Measurements from ENCODE around the gene HNMT.

The HNMT gene

DNA sequence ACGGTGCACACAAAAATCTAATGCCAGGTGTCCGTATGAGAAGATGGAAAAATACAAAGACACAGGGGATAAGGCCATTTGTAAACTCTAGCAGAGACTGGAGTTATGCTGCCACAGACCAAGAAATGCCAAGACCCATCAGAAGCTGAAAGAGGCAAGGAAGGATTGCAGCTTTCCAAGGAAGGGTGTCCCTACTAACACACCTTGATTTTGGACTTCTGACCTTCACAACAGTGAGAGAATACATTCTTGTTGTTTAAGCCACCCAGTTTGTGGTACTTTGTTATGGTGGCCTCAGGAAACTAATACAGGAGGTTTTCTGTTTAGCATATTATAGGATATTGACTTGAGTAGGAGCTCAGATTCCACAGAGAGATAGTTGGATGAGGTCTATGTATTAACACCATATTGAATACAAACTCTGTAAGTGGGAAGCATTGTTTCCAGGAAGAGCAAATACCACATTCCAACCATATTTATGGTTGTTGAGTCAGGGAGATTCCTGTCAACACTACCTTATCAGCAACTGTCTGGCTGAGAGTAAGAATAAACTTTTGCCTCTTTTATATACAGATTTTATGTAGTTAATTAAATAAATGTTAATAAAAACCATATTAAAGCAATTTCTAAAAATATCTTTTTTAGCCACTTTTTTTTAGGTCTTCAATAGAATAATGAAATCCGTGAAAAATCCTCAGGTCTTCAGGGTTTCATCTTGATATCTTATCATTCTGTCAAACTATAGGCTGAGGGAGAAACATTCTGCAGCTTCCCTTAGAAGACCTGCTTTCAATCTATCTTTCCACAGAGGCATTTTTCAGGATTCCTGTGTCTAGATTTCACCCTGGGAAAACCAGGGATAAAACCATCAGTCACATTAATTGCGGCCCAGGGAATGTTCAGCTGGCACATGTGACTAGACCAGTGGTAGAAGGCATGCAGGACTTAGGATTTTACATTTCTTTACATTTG is 35.4 kb upstream of the HNMT start:
- no peak for TF ChIP-seq EZH2phosphoT487 (IDR thresholded peaks at IDR 0.05; ENCODE audit: borderline replicate concordance)
- TF ChIP-seq, protein P1, sequence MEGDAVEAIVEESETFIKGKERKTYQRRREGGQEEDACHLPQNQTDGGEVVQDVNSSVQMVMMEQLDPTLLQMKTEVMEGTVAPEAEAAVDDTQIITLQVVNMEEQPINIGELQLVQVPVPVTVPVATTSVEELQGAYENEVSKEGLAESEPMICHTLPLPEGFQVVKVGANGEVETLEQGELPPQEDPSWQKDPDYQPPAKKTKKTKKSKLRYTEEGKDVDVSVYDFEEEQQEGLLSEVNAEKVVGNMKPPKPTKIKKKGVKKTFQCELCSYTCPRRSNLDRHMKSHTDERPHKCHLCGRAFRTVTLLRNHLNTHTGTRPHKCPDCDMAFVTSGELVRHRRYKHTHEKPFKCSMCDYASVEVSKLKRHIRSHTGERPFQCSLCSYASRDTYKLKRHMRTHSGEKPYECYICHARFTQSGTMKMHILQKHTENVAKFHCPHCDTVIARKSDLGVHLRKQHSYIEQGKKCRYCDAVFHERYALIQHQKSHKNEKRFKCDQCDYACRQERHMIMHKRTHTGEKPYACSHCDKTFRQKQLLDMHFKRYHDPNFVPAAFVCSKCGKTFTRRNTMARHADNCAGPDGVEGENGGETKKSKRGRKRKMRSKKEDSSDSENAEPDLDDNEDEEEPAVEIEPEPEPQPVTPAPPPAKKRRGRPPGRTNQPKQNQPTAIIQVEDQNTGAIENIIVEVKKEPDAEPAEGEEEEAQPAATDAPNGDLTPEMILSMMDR (conservative IDR thresholded peaks at IDR 0.05; ENCODE audit: low read length), result no peak
- H3K79me2 ChIP-seq (ENCODE audit: insufficient read depth, low read length), result no peaks in the 10 kb centered on the region
- no peaks in the 10 kb centered on the region for H3K9me2 ChIP-seq (replicated peaks; ENCODE audit: low read depth, low read length)
- H3F3A ChIP-seq (ENCODE audit: low read depth), result no peaks in the 10 kb centered on the region
- H3K4me2 ChIP-seq (ENCODE audit: low read depth, low read length, poor library complexity, severe bottlenecking), result no peak overlapping the region
- H3K4me3 ChIP-seq (ENCODE audit: low read length, poor library complexity, severe bottlenecking), result no peak overlapping the region
- no peaks in the 10 kb centered on the region for H3K4me1 ChIP-seq (ENCODE audit: insufficient read depth, low read length, poor library complexity, severe bottlenecking)
- H3K9me3 ChIP-seq (ENCODE audit: insufficient read depth, low read depth, low read length), result no peaks in the 10 kb centered on the region
- H4K20me1 ChIP-seq (ENCODE audit: insufficient read depth, low read length, poor library complexity, severe bottlenecking), result no peaks in the 10 kb centered on the region
- no peaks in the 10 kb centered on the region for H3K36me3 ChIP-seq (ENCODE audit: insufficient read depth, low read length)
- no peak overlapping the region for H2AFZ ChIP-seq (ENCODE audit: low read length)
- H3K27me3 ChIP-seq (ENCODE audit: insufficient read depth, low read length, poor library complexity, severe bottlenecking), result no peaks in the 10 kb centered on the region
- no peak overlapping the region for H3K9ac ChIP-seq (ENCODE audit: low read depth, low read length, poor library complexity, severe bottlenecking)

DNA sequence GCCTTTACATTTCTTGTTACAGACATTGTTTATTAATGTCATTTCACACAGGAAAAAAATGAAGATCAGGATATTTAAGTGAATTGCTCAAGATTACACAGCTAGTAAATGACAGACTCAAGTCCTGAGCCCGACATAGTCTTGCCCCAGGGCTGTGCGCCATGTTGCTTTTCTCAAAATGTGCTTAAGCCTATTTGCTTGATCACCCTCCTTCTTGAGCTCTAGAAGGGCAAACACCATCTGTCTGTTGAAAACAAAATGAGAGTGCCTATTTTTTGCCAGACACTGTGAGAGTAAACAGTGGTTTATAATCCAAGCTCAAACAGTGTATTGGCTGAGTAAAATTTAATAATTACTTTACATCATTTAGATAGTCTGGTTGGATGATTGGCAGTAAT is 34.8 kb upstream of the HNMT start:
- Histone ChIP-seq H4K20me1 (ENCODE audit: insufficient read depth, low read length, poor library complexity, severe bottlenecking) (no peaks in the 10 kb centered on the region), H2AFZ (ENCODE audit: low read length) (no peak overlapping the region), H3K4me1 (ENCODE audit: insufficient read depth, low read length, poor library complexity, severe bottlenecking) (no peaks in the 10 kb centered on the region), H3K4me2 (ENCODE audit: low read depth, low read length, poor library complexity, severe bottlenecking) (no peak overlapping the region), H3K4me3 (ENCODE audit: low read length, poor library complexity, severe bottlenecking) (no peak overlapping the region), H3K9ac (ENCODE audit: low read depth, low read length, poor library complexity, severe bottlenecking) (no peak overlapping the region), H3K9me2 (replicated peaks; ENCODE audit: low read depth, low read length) (no peaks in the 10 kb centered on the region), H3K79me2 (ENCODE audit: insufficient read depth, low read length) (no peaks in the 10 kb centered on the region), H3K36me3 (ENCODE audit: insufficient read depth, low read length) (no peaks in the 10 kb centered on the region), H3K27me3 (ENCODE audit: insufficient read depth, low read length, poor library complexity, severe bottlenecking) (no peaks in the 10 kb centered on the region), H3K9me3 (ENCODE audit: insufficient read depth, low read depth, low read length) (no peaks in the 10 kb centered on the region), H3F3A (ENCODE audit: low read depth) (no peaks in the 10 kb centered on the region)
- TF ChIP-seq EZH2phosphoT487 (IDR thresholded peaks at IDR 0.05; ENCODE audit: borderline replicate concordance), result no peak
- TF ChIP-seq, protein P1 (conservative IDR thresholded peaks at IDR 0.05; ENCODE audit: low read length), result no peak

DNA sequence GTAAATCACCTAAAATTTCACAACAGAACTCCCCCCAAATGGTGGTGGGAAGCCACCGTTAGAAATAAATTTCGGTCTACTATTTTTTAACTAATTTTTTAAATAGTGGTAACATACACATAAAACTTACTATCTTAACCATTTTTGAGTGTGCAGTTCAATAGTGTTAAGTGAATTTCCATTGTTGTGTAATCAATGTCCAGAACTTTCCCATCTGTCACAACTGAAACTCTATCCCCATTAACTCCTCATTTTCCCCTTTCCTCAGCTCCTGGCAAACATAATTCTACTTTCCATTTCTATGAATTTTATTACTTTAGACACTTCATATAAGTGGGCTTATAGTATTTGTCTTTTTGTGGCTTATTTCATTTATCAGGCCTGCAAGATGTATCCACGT is 34.1 kb upstream of the HNMT start:
- Histone ChIP-seq H3K4me3 (ENCODE audit: low read length, poor library complexity, severe bottlenecking) (no peak overlapping the region), H3K4me2 (ENCODE audit: low read depth, low read length, poor library complexity, severe bottlenecking) (no peak overlapping the region), H3F3A (ENCODE audit: low read depth) (no peaks in the 10 kb centered on the region), H3K27me3 (ENCODE audit: insufficient read depth, low read length, poor library complexity, severe bottlenecking) (no peaks in the 10 kb centered on the region), H4K20me1 (ENCODE audit: insufficient read depth, low read length, poor library complexity, severe bottlenecking) (no peaks in the 10 kb centered on the region), H3K9me3 (ENCODE audit: insufficient read depth, low read depth, low read length) (no peaks in the 10 kb centered on the region), H3K36me3 (ENCODE audit: insufficient read depth, low read length) (no peaks in the 10 kb centered on the region), H2AFZ (ENCODE audit: low read length) (no peak overlapping the region), H3K9me2 (replicated peaks; ENCODE audit: low read depth, low read length) (no peaks in the 10 kb centered on the region), H3K79me2 (ENCODE audit: insufficient read depth, low read length) (no peaks in the 10 kb centered on the region), H3K4me1 (ENCODE audit: insufficient read depth, low read length, poor library complexity, severe bottlenecking) (no peaks in the 10 kb centered on the region), H3K9ac (ENCODE audit: low read depth, low read length, poor library complexity, severe bottlenecking) (no peak overlapping the region)
- TF ChIP-seq, protein P1 (conservative IDR thresholded peaks at IDR 0.05; ENCODE audit: low read length), result no peak
- no peak for TF ChIP-seq EZH2phosphoT487 (IDR thresholded peaks at IDR 0.05; ENCODE audit: borderline replicate concordance)

All from Loucy (cell line).